ENCODE results near the gene AKR1E2. TPM values are rescaled to one million over a fixed set of nuclear protein-coding genes. Genes with fewer than 3 reads are reported as not detected.

Gene AKR1E2
- total and polyA plus RNA-seq, 8 donors, result 1.9 to 16.7 (median 2.5) TPM; not detected in 2

GRCh38 chr10:4790045-4790444, 36.0 kb upstream of the AKR1E2 start:
- WGBS, 5 donors, result 82 to 92% (median 87%) methylated on average over 3 of the region's 3 CpGs
- Histone ChIP-seq H3K27me3 (peaks cover 0 to 6% (median 0%) of the 10 kb centered on the region in 3 donors), H3K4me3 (no peak overlapping the region), H3K4me1 (no peaks in the 10 kb centered on the region), H3K9me3 (no peaks in the 10 kb centered on the region), H3K36me3 (no peaks in the 10 kb centered on the region), H3K27ac (no peak overlapping the region)
- intact Hi-C loops (cut with DNase I; ENCODE audit: low total_unique reads), result no loop called here
- TF ChIP-seq POLR2AphosphoS5 (IDR thresholded peaks at IDR 0.05), result no peak
- TF ChIP-seq EP300 (IDR thresholded peaks at IDR 0.05), result no peak
- no peak for TF ChIP-seq CTCF (IDR thresholded peaks at IDR 0.05)
- no peak for TF ChIP-seq POLR2A (IDR thresholded peaks at IDR 0.05)
- no peak for DNase-seq

- 70 to 81% (median 77%) methylated on average over 4 of the region's 4 CpGs for WGBS, 5 donors
- no peak overlapping the region for H3K4me3 ChIP-seq
- no peak for DNase-seq
- H3K27me3 ChIP-seq, result peaks cover 0 to 6% (median 0%) of the 10 kb centered on the region in 3 donors
- intact Hi-C loops (cut with DNase I; ENCODE audit: low total_unique reads), result no loop called here
- H3K4me1 ChIP-seq, result no peaks in the 10 kb centered on the region
- no peaks in the 10 kb centered on the region for H3K36me3 ChIP-seq
- H3K9me3 ChIP-seq, result no peaks in the 10 kb centered on the region
- no peak overlapping the region for H3K27ac ChIP-seq
- TF ChIP-seq POLR2A (IDR thresholded peaks at IDR 0.05) (no peak), POLR2AphosphoS5 (IDR thresholded peaks at IDR 0.05) (no peak), EP300 (IDR thresholded peaks at IDR 0.05) (no peak), CTCF (IDR thresholded peaks at IDR 0.05) (no peak)
Measured at GRCh38 chr10:4790922-4791321, 35.1 kb upstream of the AKR1E2 start.

GRCh38 chr10:4792381-4792780, 33.6 kb upstream of the AKR1E2 start:
- intact Hi-C loops (cut with DNase I; ENCODE audit: low total_unique reads), result no loop called here
- Histone ChIP-seq H3K27ac (no peak overlapping the region), H3K27me3 (peaks cover 0 to 3% (median 0%) of the 10 kb centered on the region in 3 donors), H3K4me1 (no peaks in the 10 kb centered on the region), H3K4me3 (no peak overlapping the region), H3K9me3 (no peaks in the 10 kb centered on the region), H3K36me3 (no peaks in the 10 kb centered on the region)
- WGBS, 5 donors, result 28 to 58% (median 38%) methylated on average over 1 of the region's 1 CpG
- TF ChIP-seq EP300 (IDR thresholded peaks at IDR 0.05), result no peak
- TF ChIP-seq POLR2AphosphoS5 (IDR thresholded peaks at IDR 0.05), result no peak
- TF ChIP-seq CTCF (IDR thresholded peaks at IDR 0.05), result no peak
- no peak for TF ChIP-seq POLR2A (IDR thresholded peaks at IDR 0.05)
- no peak for DNase-seq

- Histone ChIP-seq H3K4me3 (no peak overlapping the region), H3K27me3 (no peaks in the 10 kb centered on the region), H3K27ac (no peak overlapping the region), H3K36me3 (no peaks in the 10 kb centered on the region), H3K4me1 (no peaks in the 10 kb centered on the region), H3K9me3 (no peaks in the 10 kb centered on the region)
- WGBS, 5 donors, result 83 to 90% (median 88%) methylated on average over 3 of the region's 3 CpGs
- intact Hi-C loops (cut with DNase I; ENCODE audit: low total_unique reads), result no loop called here
- no peak for DNase-seq
- TF ChIP-seq POLR2AphosphoS5 (IDR thresholded peaks at IDR 0.05) (no peak), POLR2A (IDR thresholded peaks at IDR 0.05) (no peak), CTCF (IDR thresholded peaks at IDR 0.05) (no peak), EP300 (IDR thresholded peaks at IDR 0.05) (no peak)
Measured at GRCh38 chr10:4801405-4801804, 24.6 kb upstream of the AKR1E2 start.

All from stomach (tissue), 9 donors.